ENCODE results near the gene PRKCQ.
"Not testable (repeated sequence)": the region's sequence is repeated elsewhere in the genome, so short reads cannot be mapped to it uniquely, and the experiment has no call there.

PRKCQ gene

GRCh38 chr10:6487920-6488319 is 92.2 kb downstream of the PRKCQ start:
- DNase-seq = no peak

- no peak for DNase-seq
Observed at GRCh38 chr10:6486309-6486708, 93.8 kb downstream of the PRKCQ start.

- no peak for DNase-seq
Observed at GRCh38 chr10:6482737-6483357, 97.2 kb downstream of the PRKCQ start.

- DNase-seq = no peak
Observed at GRCh38 chr10:6478722-6479121, 101.4 kb downstream of the PRKCQ start.

- DNase-seq = no peak
Observed at GRCh38 chr10:6476989-6477388, 103.1 kb downstream of the PRKCQ start.

GRCh38 chr10:6474871-6475270 is 105.2 kb downstream of the PRKCQ start:
- no peak for DNase-seq

- no peak for DNase-seq
Observed at GRCh38 chr10:6473901-6474370, 106.1 kb downstream of the PRKCQ start.

GRCh38 chr10:6473430-6473829 is 106.6 kb downstream of the PRKCQ start:
- DNase-seq = peak; percentile 39

GRCh38 chr10:6472710-6473005 is 107.4 kb downstream of the PRKCQ start:
- not testable (repeated sequence) for DNase-seq

- no peak for DNase-seq
Observed at GRCh38 chr10:6470894-6471618, 109.0 kb downstream of the PRKCQ start.

- no peak for DNase-seq
Observed at GRCh38 chr10:6469661-6470060, 110.4 kb downstream of the PRKCQ start.

- DNase-seq = no peak
Observed at GRCh38 chr10:6465854-6466601, 114.0 kb downstream of the PRKCQ start.

GRCh38 chr10:6465437-6465836 is 114.6 kb downstream of the PRKCQ start:
- no peak for DNase-seq

- DNase-seq = no peak
Observed at GRCh38 chr10:6464862-6465430, 115.1 kb downstream of the PRKCQ start.

GRCh38 chr10:6463366-6463765 is 116.7 kb downstream of the PRKCQ start:
- no peak for DNase-seq

GRCh38 chr10:6461961-6462360 is 118.1 kb downstream of the PRKCQ start:
- no peak for DNase-seq

GRCh38 chr10:6460861-6461409 is 119.1 kb downstream of the PRKCQ start:
- DNase-seq = no peak

GRCh38 chr10:6458814-6459213 is 121.3 kb downstream of the PRKCQ start:
- no peak for DNase-seq

- no peak for DNase-seq
Observed at GRCh38 chr10:6457376-6457775, 122.7 kb downstream of the PRKCQ start.

GRCh38 chr10:6456067-6456466 is 124.0 kb downstream of the PRKCQ start:
- no peak for DNase-seq

GRCh38 chr10:6455592-6455991 is 124.5 kb downstream of the PRKCQ start:
- DNase-seq = no peak

- no peak for DNase-seq
Observed at GRCh38 chr10:6446711-6447110, 133.4 kb downstream of the PRKCQ start.

- peak; percentile 69 for DNase-seq
Observed at GRCh38 chr10:6445671-6446316, 134.3 kb downstream of the PRKCQ start.

Data from activated CD8-positive, alpha-beta memory T cell treated with anti-CD3 and anti-CD28 coated beads, Interleukin-2, amount 50 U/mL, for 4 hours (primary cell).